ENCODE data around the gene PDZRN4.

- TF ChIP-seq YY1 (IDR thresholded peaks at IDR 0.05; ENCODE audit: insufficient read depth, insufficient read length) = no peak
- TF ChIP-seq ZNF274 (IDR thresholded peaks at IDR 0.05; ENCODE audit: low read depth, low read length) = no peak
- TF ChIP-seq SUZ12 (IDR thresholded peaks at IDR 0.05; ENCODE audit: extremely low read depth, insufficient read depth, insufficient read length) = no peak
These were observed 319.2 kb downstream of the PDZRN4 start for GRCh38 chr12:41507286-41507685.
